GM19240 (cell line): Measurements from ENCODE around the gene RTTN.
"Not testable (repeated sequence)": the region's sequence is repeated elsewhere in the genome, so short reads cannot be mapped to it uniquely, and the experiment has no call there.

Source experiments
- DNase-seq: peaks from one replicate; pipeline ENCODE4 v3.0.0; 2011; ENCODE audit warnings: low spot score; ENCODE audit not compliant: insufficient read length

The RTTN gene

GRCh38 chr18:70205421-70206397 lies at the start of gene RTTN:
Gene RTTN, minus strand, starts transcription at chr18:70205687. Its CDS starts 29 bp downstream, at chr18:70205658.
- DNase-seq, result peak; percentile 51

GRCh38 chr18:70250781-70251180 lies 45.3 kb upstream of the RTTN start:
- DNase-seq, result no peak

- not testable (repeated sequence) for DNase-seq
Measured at GRCh38 chr18:70249861-70250260, 44.4 kb upstream of the RTTN start.

GRCh38 chr18:70249118-70249517 lies 43.6 kb upstream of the RTTN start:
- no peak for DNase-seq

GRCh38 chr18:70246061-70246466 lies 40.6 kb upstream of the RTTN start:
- DNase-seq, result no peak

GRCh38 chr18:70243131-70243929 lies 37.8 kb upstream of the RTTN start:
- no peak for DNase-seq

GRCh38 chr18:70236921-70237320 lies 31.4 kb upstream of the RTTN start:
- not testable (repeated sequence) for DNase-seq

- no peak for DNase-seq
Measured at GRCh38 chr18:70235478-70235877, 30.0 kb upstream of the RTTN start.

- no peak for DNase-seq
Measured at GRCh38 chr18:70234667-70235459, 29.4 kb upstream of the RTTN start.

GRCh38 chr18:70233974-70234373 lies 28.5 kb upstream of the RTTN start:
- no peak for DNase-seq

GRCh38 chr18:70232261-70232660 lies 26.8 kb upstream of the RTTN start:
- no peak for DNase-seq

GRCh38 chr18:70229639-70230038 lies 24.2 kb upstream of the RTTN start:
- no peak for DNase-seq

GRCh38 chr18:70228536-70228935 lies 23.0 kb upstream of the RTTN start:
- DNase-seq, result no peak

- DNase-seq, result no peak
Measured at GRCh38 chr18:70227438-70227837, 22.0 kb upstream of the RTTN start.

- DNase-seq, result no peak
Measured at GRCh38 chr18:70221915-70222278, 16.4 kb upstream of the RTTN start.

- no peak for DNase-seq
Measured at GRCh38 chr18:70221156-70221914, 15.8 kb upstream of the RTTN start.

- no peak for DNase-seq
Measured at GRCh38 chr18:70220628-70221027, 15.1 kb upstream of the RTTN start.

GRCh38 chr18:70219688-70220087 lies 14.2 kb upstream of the RTTN start:
- DNase-seq, result no peak

- no peak for DNase-seq
Measured at GRCh38 chr18:70216788-70217187, 11.3 kb upstream of the RTTN start.

- no peak for DNase-seq
Measured at GRCh38 chr18:70207181-70207580, 1.7 kb upstream of the RTTN start.

GRCh38 chr18:70200286-70200685 lies 5.2 kb downstream of the RTTN start:
- DNase-seq, result no peak
